Stimulated activated CD8-positive, alpha-beta memory T cell treated with anti-CD3 and anti-CD28 coated beads, Interleukin-7, amount 100 ng/mL, for 4 hours (primary cell): ENCODE data around the gene PYGM.

Experiments
- DNase-seq, 2 donors: peaks; one replicate each; pipeline ENCODE4 v3.0.0-alpha.2; 2020; ENCODE audit warnings: low read depth in 2 of 2

Gene PYGM

GRCh38 chr11:64753380-64754123 lies 6.2 kb downstream of the PYGM start:
- DNase-seq, result no peak

GRCh38 chr11:64753019-64753379 lies 6.8 kb downstream of the PYGM start:
- no peak for DNase-seq

DNA sequence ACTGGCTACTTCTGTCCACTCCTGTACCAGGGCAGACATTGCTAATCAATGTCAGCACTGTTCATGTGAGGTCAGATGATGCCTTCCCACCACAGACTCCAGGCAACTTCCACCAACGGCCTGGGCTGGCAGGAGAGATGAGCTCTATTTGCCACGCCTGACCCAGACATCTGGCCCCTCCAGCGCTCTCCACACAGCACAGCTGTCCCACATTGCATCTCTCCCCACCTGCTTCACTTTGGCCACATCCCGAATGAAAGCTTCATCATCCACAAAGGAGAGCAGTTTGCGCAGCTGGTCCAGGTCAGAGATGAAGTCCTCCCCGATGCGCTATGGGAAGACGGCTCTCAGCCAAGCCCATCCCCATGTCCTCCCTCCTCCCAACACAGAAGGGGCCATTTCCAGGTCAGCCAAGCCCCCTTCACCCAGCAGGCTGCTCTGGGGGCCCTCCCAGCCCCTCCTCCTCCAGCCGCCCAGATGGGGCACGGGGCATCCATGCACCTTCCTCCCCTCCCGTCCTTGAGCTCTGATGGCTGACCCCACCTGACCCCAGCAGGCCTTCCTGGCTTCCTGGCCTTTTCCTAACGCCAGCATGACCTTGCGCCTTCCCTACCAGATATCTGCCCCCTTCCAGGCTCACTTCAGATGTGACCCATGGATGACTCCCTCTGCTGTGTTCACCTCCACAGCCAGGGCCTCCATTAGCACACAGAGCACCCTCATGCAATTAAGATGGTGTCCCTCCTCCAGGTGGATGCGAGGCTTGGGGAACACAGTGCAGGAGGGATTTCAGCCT lies 7.4 kb downstream of the PYGM start:
- DNase-seq, result no peak

DNA sequence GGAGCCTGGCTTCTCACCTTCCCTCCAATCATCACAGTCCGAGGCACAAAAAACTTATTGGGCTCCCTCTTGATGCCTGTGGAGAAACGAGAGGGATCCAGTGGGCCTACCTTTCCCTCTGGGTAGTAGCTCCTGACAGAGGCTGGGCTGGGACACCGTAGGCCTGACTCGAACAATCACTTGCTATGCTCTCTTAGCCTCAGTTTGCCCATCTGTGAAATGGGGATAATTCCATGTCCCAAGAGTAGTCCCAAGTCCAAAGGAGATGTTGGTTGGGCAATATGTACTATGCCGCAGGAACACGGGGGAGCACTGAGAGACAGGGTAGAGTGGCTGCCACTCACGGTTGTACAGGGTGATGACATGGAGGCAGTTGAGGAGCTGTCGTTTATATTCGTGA lies 8.2 kb downstream of the PYGM start:
- no peak for DNase-seq

DNA sequence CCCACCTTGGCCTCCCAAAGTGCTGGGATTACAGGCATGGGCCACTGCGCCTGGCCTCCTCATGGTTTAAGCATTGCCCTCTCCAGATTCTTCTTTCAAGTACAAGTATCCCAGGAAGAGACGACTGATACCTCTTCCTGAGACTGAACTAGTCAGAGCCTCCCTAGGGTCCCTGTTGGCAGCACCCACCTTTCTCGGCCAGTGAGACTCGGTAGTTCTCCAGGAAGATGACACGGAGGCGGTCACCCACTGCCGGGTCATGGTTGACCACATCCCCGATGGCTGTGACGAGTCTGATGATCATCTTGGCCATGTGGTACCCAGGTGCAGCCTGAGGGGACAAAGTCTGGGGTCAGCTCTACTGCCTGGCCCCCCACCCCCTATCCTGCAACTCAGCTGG lies 8.6 kb downstream of the PYGM start:
- DNase-seq, result no peak

DNA sequence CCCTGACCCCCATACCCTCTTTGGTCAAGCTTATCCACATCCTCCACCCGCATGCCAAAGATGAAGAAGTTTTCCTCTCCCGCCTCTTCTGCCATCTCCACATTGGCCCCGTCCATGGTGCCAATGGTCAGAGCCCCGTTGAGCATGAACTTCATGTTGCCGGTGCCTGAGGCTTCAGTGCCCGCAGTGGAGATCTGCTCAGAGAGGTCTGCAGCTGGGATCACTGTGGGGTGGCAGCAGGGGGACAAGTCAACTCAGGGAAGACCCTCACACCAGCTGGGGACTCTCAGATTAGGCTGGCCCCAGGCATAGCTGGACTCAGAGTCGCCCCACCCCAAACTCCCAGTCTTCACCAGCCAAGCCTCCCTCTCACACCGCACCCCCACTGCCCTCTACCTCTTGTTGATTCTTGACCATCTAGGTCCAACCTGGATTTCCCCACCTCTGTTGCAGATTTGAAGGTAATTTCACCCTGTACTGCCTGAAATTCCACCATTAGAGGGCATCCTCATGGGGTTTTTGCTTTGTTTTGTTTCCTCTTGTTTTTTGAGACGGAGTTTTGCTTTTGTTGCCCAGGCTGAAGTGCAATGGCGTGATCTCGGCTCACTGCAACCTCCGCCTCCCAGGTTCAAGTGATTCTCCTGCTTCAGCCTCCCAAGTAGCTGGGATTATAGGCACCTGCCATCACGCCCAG lies 9.3 kb downstream of the PYGM start:
- no peak for DNase-seq

DNA sequence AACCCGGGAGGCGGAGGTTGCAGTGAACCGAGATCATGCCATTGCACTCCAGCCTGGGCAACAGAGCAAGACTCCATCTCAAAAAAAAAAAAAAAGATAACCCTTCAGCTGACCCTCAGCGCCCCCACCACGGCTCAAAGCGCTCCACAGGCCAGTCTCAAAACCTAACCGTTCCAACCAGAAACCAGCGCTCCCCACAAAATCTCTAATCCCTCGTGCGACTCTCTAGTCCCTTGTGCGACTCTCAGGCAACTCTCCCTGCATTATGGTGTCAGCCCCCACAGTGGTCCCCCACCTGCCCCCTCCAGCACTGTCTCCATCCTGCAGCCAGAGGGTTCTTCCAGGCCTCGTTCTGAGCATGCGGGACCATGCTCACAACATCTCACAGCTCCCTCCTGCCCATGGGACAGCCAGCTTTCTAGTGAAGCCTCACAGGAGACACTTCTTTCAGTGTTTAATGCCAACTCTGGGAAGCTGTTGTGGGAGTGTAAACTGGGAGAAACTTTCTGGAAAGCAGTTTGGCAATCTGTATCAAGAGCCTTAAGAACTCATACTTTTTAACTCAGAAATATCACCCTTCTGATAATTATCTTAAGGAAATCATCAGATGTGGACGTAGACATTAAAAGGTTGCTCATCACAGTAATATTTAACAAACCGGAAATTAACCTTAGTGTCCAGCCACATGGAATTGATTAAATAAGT lies 11.7 kb downstream of the PYGM start:
- DNase-seq, result no peak

GRCh38 chr11:64746486-64746885 lies 13.3 kb downstream of the PYGM start:
- DNase-seq, result no peak

GRCh38 chr11:64745521-64746328 lies 14.0 kb downstream of the PYGM start:
- peak; percentile 64 to 71 for DNase-seq

DNA sequence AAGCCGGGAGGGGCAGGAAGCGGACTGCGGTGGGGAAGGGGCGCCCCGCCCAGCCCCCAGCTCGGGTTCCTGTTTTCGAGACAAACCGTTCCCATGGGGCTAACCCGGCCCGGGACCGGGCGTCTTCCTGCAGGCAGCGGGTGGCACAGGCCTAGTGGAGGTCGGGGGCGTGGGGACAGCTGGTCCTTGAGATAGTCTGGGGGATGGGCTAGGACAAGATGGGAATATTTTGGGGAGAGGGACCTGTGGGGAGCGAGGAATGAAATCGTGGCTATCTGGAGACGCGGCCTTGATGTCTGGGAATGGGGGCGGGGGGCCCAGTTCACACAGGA lies 14.6 kb downstream of the PYGM start:
- DNase-seq, result peak; percentile 42 to 66

DNA sequence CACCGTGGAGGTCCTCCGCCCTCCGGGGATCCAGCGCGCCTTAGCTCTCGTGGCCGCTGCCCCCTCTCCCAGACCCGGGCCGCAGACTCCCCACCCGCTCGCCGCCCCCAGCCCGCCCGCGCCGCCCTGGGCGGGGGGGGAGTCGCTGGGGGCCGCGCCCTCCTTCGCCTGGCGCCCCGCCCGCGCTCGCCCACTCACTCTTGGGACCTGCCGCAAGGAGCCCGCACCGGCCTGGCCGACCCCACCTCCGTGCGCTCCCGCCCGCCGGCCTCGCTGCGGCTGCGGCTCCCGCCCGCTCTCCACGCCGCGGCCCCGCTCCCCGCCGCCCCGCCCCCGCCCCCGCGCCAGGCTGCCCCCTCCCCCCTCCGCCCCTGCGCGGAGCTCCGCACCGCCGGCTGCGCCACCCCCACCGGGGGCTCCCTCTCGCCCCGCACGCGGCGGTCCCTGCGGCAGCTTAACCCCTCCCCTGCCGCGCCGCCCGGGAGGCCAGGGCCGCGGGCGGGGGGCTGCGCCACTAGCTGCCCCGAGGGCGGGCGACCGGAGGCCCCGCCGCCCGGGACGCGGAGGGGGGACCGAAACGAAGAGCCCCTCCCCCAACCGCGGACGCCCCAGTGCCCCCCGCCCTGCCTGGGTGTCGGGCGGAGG lies 15.1 kb downstream of the PYGM start:
- peak in 1 of 2 donors; percentile 45 for DNase-seq

- peak; percentile 64 to 70 for DNase-seq
These were observed 15.9 kb downstream of the PYGM start, which contains the start of gene RASGRP2 for GRCh38 chr11:64743591-64744543. TSS of gene RASGRP2 (minus strand) at chr11:64744142. CDS start at chr11:64742866, 1,276 bp downstream.

GRCh38 chr11:64742889-64743590 lies 16.7 kb downstream of the PYGM start:
- DNase-seq, result peak in 1 of 2 donors; percentile 65

DNA sequence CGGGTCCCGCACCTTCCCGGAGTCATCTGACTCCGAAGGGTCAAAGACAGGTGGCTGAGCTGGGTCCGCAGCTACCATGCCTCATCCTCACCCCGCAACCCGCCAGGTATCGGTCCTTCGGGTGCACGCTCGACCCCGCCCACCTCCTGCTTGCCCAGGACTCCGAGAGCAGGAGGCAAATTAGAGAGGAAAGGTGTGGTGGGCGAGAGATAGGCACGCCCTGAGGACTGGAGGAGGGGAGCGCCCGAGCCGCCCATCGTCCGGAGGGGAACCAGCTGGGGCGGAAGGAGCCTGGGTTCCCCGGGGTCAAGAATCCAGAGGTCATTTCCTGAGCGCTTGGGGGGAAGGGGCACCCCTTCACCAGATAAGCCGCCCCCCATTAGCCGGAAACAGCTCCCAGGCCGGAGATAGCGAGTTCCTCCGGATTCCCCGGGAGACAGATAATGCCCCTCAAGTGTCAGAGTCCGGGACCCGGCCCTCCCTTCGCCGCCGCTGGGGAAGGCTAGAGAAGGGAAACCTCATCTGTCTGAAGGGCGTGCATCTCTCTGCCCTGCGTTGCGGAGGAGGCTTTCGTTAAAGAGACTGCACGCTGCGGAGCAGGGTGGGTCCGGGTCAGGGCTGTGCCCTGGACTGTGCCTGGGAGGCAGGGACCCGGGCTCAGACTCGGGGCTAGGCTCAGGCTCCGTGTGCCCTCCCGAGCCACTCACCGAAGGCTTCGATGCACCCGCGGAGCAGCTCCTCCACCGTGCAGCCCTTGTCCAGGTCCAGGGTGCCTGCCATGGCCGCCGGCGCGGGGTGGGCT lies 17.5 kb downstream of the PYGM start:
- DNase-seq, result no peak

DNA sequence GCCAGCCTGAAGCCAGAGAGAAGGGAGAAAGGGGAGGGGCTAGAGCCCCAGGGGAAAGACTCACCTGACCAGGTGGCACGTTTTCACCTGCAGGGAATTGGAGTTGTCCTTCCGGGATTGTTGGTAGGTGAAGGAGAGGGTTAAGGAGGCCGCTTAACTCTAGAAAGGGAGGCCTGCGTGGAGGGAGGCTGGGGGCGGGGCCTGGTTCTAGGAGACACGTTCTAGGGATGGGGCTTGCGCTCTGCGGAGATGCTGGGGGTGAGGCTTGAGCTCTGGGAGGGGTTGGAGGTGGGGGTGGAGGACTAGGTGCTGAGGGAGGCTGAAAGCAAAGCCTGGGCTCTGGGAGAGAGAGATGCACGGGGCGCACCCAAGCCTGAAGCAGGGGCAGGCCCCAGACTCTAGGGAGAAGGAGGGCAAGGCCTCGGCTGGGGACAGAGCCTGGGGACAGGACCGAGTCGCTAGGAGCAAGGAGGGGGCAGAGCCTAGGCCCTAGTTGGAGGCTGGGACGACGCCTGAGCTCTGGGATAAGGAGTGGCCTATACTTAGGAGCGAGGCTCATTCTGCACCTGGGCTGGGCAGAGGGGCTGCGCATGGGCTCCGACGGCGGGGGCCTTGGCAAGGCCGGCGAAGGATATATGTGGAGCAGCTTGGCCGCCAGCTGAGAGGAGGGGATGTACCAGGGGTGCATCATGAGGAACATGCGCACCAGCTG lies 18.2 kb downstream of the PYGM start:
- DNase-seq, result no peak

GRCh38 chr11:64739871-64740270 lies 19.9 kb downstream of the PYGM start:
- DNase-seq, result no peak

DNA sequence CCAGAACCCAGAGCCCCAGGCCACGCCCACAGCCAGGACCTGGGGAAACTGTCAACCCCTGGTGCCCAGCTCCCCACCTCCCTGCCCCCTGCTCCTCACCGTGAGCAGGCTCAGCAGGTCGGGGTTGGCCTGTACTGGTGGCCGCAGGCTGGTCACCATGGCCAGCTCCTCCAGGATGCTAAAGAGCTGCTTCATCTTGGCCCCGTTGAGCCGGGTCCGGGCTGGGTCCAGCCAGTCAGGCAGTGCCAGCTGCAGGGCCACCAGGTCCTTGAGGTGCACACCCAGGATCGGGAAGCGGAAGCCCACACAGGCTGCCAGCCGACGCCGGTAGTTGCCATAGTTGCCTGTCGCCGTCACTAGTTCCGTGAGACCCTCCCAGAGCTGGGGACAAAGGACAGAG lies 23.1 kb downstream of the PYGM start:
- DNase-seq, result no peak
